NCI-H2107 treated with DMSO at 0.1 percent for 48 hours (cell line): Measurements from ENCODE around the gene EFTUD2.

Source experiments
- DNase-seq: peaks from one replicate; lab custom pipeline; 2025; ENCODE audit not compliant: unreplicated experiment; lab: John Stamatoyannopoulos, UW

EFTUD2 gene

DNA sequence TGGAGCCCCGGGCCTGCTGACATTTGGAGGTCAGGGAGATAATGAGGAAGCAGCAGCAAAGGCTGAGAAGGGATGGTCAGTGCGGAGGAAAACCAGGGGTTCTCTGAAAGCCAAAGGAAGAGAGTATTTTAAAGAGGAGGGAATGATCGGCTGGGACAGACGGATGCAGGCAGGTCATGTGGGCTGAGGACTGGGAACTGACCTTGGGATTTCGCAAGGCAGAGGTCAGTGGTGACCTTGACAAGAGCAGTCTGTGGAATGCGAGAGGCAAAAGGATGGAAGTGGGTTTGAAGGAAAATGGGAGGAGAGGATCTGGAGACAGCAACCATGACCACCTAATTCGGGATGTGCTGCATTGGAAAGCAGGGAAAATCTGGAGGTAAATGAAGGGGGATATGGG, 10.2 kb downstream of the EFTUD2 start:
- DNase-seq: no peak

DNA sequence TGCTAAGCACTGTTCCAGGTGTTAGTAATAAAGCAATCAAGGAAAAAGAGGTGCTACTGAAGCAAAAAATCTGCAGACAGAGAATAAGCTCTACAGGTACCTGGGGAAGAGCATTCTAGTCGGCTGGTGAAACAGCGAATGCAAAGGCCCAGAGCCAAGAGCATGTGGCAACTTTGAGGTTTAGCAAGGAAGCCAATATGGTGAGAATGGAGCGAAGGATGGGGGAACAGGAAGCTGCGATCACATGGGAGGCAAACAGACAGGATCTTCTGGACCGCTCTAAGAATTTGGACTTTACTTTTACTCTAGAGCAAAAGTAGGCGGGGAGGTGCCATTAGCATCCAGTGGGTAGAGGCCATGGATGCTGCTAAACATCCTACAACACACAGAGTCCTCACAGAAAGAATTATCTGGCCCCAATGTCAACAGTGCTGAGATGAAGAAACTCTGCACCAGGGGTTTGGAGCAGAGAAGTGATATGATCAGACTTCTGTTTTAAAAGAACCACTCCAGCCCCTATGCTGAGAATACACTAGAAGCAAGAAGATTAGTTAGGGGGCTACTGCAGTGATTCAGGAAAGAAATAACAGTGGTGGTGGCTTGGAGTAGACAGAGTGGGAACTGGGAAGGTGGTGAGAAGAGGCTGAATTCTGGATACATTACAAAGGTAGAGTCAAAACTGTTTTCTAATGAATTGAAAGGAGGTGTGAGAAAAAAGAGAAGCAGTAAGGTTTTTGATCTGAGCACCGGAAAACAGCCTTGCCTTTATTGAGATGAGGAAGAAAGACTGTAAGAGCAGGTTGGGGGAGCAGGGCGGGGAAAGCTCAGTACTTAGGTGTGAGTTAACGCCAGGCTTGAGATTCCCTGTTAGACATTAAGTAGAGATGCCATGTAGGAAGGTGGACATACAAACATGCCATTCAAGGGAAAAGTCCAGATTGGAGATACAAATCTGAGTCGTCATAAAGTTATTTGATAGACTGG, 11.0 kb downstream of the EFTUD2 start:
- no peak for DNase-seq

DNA sequence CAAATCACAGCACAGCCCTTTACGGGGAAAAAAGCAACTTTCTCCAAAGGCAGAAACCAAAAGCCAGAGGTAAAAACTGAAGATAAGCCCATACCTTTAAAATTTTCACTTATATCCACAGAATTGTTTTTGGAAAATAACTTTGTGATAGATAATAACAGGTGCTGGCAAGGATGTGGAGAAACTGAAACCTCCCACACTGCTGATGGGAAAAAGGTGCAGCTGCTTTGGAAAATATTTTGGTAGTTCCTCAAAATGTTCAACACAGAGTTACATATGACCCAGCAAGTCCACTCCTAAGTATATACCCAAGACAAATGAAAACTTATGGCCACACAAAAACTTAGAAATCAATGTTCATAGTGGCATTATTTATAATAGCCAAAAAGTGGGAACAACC, 12.2 kb downstream of the EFTUD2 start:
- no peak for DNase-seq

DNA sequence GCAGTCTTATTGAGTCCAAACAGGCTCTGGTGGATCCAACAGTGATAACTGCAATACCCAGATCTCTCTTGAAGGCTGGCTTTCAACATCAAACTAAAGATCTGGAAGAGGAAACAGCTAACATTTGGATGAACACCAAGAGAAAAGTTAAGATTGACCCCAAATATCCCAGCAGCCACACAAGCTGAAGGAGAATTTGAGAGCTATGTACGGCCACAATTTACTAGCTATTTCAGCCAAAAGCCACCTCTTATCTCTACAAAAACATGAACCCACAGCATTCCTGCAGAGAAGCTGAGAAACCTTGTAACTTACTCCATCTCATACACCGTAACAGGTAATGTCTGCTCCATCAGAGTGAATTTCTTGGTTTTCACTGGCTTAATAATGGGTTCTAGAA, 14.3 kb downstream of the EFTUD2 start:
- DNase-seq: no peak

DNA sequence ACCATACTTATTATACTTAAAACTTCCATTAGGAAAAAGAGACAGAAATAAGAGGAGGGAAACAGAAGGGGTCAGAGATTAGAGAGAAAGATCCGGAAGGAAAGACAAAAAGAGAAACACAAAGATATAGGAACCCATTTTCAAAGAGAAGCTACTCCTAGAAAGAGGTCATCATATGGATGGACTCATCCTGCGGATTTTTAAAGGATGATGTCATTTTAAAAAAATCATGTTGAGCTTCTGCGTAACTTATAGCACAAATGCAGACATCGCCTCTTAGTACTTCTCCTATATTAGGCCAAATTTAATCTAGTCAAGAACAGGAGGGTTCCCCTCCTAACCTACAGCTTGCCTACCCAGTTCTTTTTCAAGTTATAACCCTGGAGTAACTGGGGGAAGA, 18.1 kb downstream of the EFTUD2 start:
- DNase-seq: no peak

DNA sequence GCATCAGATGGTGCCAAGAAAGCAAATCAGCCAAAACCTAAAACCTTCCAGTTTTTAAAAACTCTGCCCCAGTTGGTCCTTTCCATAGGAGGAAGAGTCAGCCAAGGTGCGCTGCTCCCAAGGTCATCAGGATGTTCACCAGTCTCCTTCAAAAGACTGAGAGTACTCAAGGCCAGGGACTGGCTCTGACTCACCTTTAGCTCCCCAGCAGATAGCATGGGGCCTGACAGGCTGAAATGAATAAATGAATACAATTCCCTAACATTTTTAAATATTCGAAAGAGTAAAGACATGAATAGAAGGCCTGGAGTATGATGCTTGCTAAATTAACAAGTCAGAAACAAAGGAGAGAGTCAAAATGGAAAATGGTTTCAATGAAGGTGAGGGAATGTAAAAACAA, 19.2 kb downstream of the EFTUD2 start:
- no peak for DNase-seq

DNA sequence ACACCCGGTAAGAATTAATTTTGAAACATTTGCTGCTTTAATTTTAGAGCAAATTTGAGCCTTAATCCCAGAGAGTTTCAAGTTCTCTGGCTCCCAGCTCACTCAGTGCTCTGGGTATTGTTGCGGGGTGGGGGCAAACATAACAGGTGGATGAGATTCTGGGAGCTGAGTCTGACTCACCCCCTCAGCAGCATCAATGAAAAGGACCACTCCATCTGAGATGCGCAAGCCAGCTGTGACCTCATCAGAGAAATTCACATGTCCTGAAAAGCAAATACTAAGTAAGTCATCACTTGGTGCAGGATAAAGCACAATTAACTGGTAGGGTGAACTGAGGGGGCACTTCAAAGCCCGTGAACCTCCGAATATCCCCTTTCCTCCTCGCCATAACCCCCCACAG, 19.9 kb downstream of the EFTUD2 start:
- DNase-seq: no peak

DNA sequence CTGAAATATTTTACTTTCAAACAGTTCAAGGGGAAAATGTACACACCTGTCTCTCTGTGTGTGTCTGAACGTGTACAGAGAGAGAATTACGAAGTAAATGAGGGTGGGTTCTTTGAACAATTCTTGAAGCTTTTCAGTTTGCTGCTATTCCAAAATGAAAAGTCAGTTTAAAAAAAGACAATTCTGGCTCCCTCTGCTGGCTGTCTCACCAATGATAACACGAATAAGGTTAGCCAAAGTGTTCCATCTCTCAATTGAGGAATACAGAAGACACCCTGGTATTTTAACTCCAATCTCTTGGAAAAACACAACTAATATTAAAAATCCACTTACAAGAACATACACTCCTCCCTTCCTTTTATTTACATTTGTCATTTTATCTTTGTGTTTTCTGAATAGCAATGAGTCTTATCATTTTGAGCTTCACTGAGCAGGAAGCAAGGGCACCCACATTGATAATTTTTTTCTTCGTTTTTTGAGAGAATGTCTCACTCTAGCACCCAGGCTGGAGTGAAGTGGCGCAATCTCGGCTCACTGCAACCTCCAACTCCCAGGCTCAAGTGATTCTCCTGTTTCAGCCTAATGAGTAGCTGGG, 20.5 kb downstream of the EFTUD2 start:
- DNase-seq: no peak

DNA sequence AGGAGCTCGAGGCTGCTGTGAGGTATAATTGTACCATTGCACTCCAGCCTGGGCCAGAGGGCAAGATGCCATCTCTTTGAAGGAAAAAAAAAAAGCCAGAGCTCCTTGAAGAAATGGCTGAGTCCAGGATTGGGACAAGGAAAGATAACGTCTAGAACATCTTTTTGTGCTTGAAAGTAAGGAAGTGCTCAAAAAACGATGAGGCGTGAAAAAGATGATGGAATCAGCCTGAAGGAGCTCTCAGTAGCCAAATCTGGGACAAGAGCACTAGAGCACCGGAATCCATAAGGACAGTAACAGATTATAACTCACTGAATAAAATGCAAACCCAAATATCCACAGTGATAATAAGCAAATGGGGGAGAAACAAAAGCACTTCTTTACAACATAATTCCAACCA, 22.1 kb downstream of the EFTUD2 start:
- no peak for DNase-seq

DNA sequence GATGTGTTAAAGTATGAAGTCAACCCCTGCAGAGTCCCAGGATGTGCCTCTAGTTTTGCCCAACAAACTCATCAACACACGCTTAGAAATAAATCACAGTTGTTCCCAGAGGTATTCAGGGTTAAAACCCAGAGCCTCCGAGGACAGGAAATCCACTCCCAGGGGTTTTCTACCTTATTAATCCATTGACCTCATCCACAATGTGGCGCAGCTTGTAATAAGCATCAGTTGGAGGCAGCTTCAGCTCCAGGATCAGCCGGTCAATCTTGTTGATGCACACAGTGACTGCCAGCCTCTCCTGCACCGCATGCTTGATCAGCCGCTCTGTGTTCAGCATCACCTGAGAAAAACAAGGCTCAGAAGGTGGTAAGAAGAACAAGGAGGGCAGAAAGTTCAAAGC, 23.5 kb downstream of the EFTUD2 start:
- no peak for DNase-seq

DNA sequence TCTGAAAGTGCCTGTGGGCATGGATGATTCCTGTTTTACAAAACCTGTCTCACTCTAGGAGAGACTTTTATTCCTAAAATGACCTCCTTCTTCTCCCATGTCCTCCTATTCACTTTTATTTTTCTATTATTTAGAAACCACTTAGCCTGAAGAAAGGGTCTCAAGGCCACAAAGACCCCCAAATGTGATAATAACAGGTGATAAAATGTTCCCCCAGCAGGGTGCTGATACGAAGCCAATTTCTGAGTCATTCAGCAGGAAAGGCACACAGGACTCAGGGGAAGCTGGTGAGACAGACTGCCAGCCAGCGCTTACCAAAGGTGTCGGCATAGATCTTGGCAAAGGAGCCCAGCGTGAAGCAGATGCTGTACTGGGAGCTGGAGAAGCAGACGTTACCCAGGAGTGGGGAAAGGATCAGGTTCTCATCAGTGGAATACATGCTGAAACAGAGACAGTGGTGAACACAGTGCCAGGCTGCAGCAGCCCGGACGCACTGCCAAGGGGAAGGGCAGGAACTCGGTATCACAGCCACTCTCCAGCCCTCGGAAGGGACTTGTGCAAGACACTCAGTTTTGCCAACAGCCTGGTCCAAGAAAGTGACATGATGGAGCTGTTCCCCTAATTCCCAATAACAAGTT, 27.0 kb downstream of the EFTUD2 start:
- DNase-seq: peak; percentile 84

DNA sequence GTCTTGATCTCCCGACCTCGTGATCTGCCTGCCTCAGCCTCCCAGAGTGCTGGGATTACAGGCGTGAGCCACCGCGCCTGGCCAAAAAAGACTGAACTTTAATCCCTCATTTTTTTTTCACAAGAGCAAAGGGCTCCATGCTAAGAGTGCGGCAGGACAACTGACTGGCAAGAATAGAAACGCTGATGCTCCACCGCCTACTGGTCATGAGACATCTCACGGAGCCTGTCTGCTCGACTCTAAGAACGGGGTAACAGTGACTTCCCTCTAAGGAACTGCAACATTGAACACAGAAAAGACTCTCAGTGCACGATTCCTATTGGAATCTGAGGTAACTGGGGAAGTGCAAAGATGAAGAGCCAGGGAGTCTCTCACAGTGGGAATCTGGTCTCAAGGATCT, 27.7 kb downstream of the EFTUD2 start:
- DNase-seq: no peak

DNA sequence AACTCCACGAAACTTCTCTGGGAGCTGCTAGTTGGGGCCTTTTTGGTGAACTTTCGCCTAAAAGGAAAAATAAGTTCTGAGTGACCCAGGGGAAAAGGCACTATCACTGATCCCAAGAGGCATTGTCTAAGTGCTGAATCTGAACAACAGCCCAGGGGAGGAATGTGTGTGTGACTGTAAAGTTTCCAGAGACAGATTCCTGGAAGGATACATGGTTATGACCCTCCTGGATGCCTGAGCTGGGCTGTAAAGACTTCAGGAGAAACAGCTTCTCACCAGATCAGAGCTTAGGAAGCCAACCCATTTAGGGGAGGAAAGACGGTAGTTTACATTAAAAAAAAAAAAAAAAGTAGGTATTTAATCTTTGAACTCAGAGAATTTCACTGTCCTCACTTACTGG, 31.4 kb downstream of the EFTUD2 start:
- no peak for DNase-seq

DNA sequence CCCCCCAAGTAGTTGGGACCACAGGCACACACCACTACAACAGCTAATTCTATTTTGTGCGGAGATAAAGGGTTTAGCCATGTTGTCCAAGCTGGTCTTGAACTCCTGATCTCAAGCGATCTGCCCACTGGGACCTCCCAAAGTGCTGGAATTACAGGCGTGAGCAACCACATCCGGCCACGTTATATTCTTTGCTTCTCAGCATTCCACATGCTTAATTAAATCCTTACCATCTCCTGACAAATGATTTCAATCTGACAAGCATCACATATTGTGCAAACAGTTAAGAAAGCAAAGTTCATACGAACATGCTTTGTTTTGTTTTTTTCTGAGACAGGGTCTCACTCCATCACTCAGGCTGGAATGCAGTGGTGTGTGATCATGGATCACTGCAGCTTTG, 33.3 kb downstream of the EFTUD2 start:
- no peak for DNase-seq

DNA sequence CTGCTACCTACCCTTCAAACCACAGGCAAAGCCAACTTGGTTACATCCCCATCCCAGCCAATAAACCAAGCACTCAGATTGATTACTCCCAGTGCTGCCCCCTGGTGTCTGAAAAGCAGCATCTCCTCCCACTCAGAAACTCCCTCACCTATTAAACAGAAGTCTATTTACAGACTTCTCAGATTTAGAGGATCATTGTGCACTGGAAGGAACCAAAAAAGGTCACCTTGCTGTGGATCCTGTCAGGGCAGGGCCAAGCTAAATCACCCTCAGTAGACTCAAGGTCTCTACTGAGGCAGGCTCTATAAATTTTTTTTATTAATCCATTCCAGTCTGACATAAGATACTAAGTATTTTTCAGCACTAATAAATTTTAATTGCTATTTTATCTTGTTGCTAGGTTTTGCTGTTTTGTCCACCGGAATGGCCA, 34.0 kb downstream of the EFTUD2 start:
- peak; percentile 45 for DNase-seq

DNA sequence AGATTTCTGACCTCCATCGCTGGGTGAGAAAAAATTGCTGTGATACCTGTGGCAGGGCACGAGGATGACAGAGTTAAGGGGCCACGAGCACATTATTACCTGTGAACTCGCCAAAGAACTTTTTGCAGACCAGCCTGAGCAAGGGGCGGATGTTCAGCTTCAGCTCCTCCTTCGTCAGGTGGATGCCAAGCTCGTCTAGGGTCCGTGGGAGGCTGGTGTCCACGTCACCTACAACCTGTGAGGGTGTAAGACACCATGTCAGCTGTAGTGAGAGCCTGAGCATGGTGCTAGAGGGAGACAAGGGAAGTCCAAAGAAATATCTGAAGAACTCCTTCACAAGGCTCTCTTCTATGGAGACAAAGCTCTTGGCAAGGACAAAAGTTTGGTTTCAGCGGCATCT, 34.4 kb downstream of the EFTUD2 start:
- no peak for DNase-seq

DNA sequence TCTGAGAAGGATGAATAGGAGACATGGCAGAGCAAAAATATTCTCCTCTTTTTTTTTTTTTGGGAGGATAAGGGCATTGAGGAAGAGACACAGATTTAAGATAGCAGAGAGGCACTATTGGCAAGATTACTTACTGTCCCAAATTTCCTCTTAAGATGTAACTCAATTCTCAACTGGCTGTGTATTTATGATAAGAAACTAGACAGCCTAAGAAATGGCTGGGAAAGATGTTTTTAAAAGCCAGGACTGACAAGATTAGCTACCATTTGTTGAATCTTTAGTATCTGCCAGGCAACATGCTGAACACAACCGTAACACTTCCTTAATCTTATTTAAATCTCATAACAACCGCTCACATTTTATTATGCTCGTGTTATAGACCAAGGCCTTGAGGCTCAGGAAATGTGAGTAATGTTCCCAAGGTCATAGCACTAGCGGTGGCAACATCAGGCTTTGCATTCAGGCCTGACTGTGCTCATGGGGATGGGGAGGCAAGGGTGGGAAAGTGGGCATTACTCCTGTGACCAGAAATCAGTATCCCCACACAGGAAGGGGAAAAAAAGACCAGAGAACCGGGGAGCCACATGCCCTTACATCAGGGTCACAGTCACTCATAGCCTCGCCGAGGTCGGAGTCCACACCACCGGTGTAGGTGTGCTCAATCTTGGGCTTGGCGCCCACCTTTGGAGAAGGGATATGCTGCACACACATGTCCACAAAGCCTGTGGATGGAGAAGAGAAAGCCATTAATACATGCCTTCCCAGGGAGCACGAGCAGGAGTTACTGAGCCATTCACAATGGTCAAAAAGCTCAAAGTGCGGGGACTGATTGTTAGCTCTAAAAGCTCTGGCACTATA, 36.0 kb downstream of the EFTUD2 start:
- DNase-seq: no peak

DNA sequence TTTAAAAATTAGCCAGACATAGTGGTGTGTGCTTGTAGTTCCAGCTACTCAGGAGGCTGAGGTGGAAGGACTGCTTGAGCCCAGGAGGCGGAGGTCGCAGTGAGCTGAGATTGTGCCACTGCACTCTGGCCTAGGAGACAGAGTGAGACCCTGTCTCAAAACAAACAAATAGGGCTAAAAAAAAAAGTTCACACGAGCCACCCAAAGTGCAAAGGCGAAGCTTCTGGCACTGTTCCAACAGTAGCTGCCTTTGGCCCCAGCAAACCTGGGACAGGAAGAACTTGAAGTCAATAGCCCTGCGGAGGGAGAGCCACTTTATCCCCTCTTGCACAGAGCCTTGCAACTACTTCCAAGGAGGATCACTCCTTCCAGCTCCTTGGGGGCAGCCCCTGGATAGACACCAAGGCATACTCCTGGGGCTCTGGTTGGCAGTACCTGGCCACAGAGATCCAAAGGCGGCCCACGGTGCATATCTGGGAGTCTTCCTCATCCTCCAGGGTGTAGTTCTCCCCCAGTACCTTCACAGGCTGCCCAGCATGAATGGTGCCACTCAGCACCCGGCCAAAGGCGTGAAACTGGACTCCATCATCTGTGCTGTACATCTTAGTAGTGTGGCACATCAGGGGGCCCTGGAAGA, 36.8 kb downstream of the EFTUD2 start:
- DNase-seq: no peak

DNA sequence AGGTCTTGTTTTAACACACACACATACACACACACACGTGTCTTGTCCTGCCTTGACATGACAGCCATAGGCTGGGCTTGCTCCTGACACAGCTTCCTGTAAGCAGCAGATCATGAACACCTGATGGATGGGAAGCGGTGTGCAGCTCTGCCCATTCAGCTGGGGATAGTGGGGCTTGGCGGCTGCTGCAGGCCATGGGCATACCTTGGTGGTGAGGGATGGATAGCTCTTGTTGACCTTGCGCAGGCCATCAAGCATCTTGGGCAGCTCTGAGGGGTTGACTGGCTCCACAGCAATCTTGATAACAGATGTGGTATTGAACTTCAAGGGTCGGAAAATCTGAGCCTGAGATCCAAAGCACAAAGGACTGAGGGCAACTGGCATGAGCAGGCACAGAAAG, 39.5 kb downstream of the EFTUD2 start:
- DNase-seq: no peak

DNA sequence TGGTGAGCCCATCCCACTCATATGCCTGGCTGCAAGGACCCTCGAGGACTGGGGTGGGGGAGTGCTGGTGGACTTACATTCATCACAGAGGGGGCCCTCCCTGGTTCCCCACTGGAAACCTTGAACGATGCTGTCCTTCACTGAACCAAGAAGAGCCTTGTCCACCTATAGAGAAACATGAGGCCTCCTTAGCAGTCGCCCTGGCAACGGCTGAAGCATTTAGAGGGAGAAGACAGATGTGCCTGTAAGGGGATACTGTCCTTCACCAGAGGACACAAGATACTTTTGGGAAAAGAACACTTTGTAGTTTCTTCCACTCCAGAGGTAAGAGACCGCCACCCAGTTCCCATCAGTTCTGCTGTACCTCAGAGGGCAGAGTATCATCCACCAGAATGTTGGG, 45.1 kb downstream of the EFTUD2 start:
- DNase-seq: no peak

DNA sequence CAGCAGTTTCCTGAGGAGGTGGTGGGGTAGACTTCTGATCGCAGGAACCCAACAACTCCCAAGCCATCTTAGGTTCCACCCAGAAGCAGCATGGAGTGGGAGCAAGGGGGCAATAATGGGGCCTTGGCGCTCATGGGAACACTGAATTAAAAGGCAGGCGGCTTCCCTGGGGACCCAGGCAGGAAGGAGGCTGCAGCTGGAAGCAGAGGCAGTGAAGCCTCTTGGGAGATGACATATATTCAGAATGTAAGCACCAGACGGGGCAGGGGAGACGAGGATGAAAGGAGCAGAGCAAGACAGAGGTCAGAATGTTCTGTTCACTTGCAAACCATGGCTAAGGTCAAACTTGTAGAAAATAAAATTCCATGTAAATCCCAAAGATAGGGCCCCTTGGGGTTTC, 48.6 kb downstream of the EFTUD2 start:
- DNase-seq: peak; percentile 25
